Caco-2 (cell line): Measurements from ENCODE around the gene COL25A1. TPM values are rescaled to one million over a fixed set of nuclear protein-coding genes. Genes with fewer than 3 reads are reported as not detected.
"Not testable (repeated sequence)": the region's sequence is repeated elsewhere in the genome, so short reads cannot be mapped to it uniquely, and the experiment has no call there.

Experiments used
- BruUV-seq: library from RNA; stranded (reverse); fragments of 400-500 nt; replicated peaks from 2 replicates; lab custom pipeline; 2021; lab: Mats Ljungman, UMichigan
- CTCF ChIA-PET: fragments of 300-600 bp; sonication (Branson Sonifier 250); formaldehyde crosslinking; loops from one replicate; lab custom pipeline; 2022; ENCODE audit warnings: antibody characterized with exemption; lab: Charles Lee
- POLR2A ChIA-PET: fragments of 300-600 bp; sonication (Branson Sonifier 250); formaldehyde crosslinking; loops from one replicate; lab custom pipeline; 2022; ENCODE audit warnings: antibody characterized with exemption; lab: Charles Lee
- DNase-seq, 2 experiments: peaks; one replicate each; pipeline versions ENCODE4 v3.0.0 to v3.0.0-alpha.2; 2020 to 2022
- H3K27me3 ChIP-seq: replicated peaks from 2 replicates; pipeline ENCODE4 v1.6.0; 2011; ENCODE audit warnings: low read length; ENCODE audit not compliant: control insufficient read depth, insufficient read depth
- H3K36me3 ChIP-seq: 2 replicates; pipeline ENCODE4 v1.5.1; 2011; ENCODE audit warnings: low read length; ENCODE audit not compliant: control insufficient read depth, insufficient read depth
- H3K4me1 ChIP-seq: fragments of 250-450 bp; sonication (Bioruptor Pico); 2 replicates; pipeline ENCODE4 v1.5.1; 2020; ENCODE audit warnings: mild to moderate bottlenecking
- H3K4me3 ChIP-seq: 2 replicates; pipeline ENCODE4 v1.5.1; 2011; ENCODE audit warnings: low read depth, mild to moderate bottlenecking, control low read depth, low read length
- H3K9me3 ChIP-seq: fragments of 250-450 bp; sonication (Bioruptor Pico); 2 replicates; pipeline ENCODE4 v1.5.1; 2020; ENCODE audit warnings: mild to moderate bottlenecking, moderate library complexity
- H3K27ac Mint-ChIP-seq: one replicate; pipeline ENCODE4 v1.8.0; 2022; ENCODE audit warnings: mixed read lengths; ENCODE audit not compliant: unreplicated experiment
- H3K27me3 Mint-ChIP-seq: one replicate; pipeline ENCODE4 v1.8.0; 2022; ENCODE audit warnings: mixed read lengths; ENCODE audit not compliant: insufficient read depth, unreplicated experiment
- H3K36me3 Mint-ChIP-seq: one replicate; pipeline ENCODE4 v1.8.0; 2022; ENCODE audit warnings: mild to moderate bottlenecking, mixed read lengths; ENCODE audit not compliant: insufficient read depth, unreplicated experiment
- H3K4me1 Mint-ChIP-seq: one replicate; pipeline ENCODE4 v1.8.0; 2022; ENCODE audit warnings: low read depth, mixed read lengths; ENCODE audit not compliant: unreplicated experiment
- H3K4me3 Mint-ChIP-seq: one replicate; pipeline ENCODE4 v1.8.0; 2022; ENCODE audit warnings: mild to moderate bottlenecking, moderate library complexity, mixed read lengths; ENCODE audit not compliant: unreplicated experiment
- H3K9me3 Mint-ChIP-seq: one replicate; pipeline ENCODE4 v1.8.0; 2022; ENCODE audit warnings: mixed read lengths; ENCODE audit not compliant: unreplicated experiment
- CTCF ChIP-seq, 2 experiments: fragments of 200-600 bp in 1 of 2; IDR thresholded peaks; 1 replicate in 1 of 2; 2 replicates in 1 of 2; pipeline versions ENCODE4 v1.5.1 to v1.8.0; 2011 to 2022; ENCODE audit warnings: antibody characterized with exemption in 1 of 2, control low read depth in 1 of 2, inconsistent platforms in 1 of 2, low read depth in 1 of 2, low read length in 1 of 2, mild to moderate bottlenecking in 1 of 2, moderate library complexity in 1 of 2; ENCODE audit not compliant: insufficient read depth in 1 of 2, severe bottlenecking in 1 of 2, unreplicated experiment in 1 of 2
- intact Hi-C: fragments of 100-400 bp; cut with micrococcal nuclease; formaldehyde crosslinking; loops from one replicate; pipeline ENCODE4 v1.10.0; 2022; ENCODE audit not compliant: unreplicated experiment
- total RNA-seq: library from RNA; stranded (reverse); gene quantifications from 2 replicates; pipeline ENCODE4 v1.2.3, GENCODE V29; 2022

Gene COL25A1
- total RNA-seq, 1 experiment from 2014 or later, result not detected

- H3K4me3 ChIP-seq, result no peak overlapping the region
- H3K27me3 Mint-ChIP-seq, result peaks cover 10% of the 10 kb centered on the region
- no peaks in the 10 kb centered on the region for H3K9me3 Mint-ChIP-seq
- no peaks in the 10 kb centered on the region for H3K36me3 Mint-ChIP-seq
- ChIA-PET CTCF (no interaction called here), POLR2A (no interaction called here)
- no peaks in the 10 kb centered on the region for H3K36me3 ChIP-seq
- no peak overlapping the region for H3K4me3 Mint-ChIP-seq
- no peak for TF ChIP-seq CTCF (IDR thresholded peaks at IDR 0.05; ENCODE audit: insufficient read depth in 1 of 2, low read depth in 1 of 2, low read length in 1 of 2, severe bottlenecking in 1 of 2, unreplicated experiment in 1 of 2)
- no peaks in the 10 kb centered on the region for H3K9me3 ChIP-seq
- no peak overlapping the region for H3K27ac Mint-ChIP-seq
- DNase-seq, result no peak
- H3K27me3 ChIP-seq, result no peaks in the 10 kb centered on the region
- intact Hi-C loops, result no loop called here
- no peaks in the 10 kb centered on the region for H3K4me1 ChIP-seq
- no TSS peak for BruUV-seq
- H3K4me1 Mint-ChIP-seq, result no peaks in the 10 kb centered on the region
Observed at GRCh38 chr4:109003964-109004363, 298.5 kb downstream of the COL25A1 start.

DNA sequence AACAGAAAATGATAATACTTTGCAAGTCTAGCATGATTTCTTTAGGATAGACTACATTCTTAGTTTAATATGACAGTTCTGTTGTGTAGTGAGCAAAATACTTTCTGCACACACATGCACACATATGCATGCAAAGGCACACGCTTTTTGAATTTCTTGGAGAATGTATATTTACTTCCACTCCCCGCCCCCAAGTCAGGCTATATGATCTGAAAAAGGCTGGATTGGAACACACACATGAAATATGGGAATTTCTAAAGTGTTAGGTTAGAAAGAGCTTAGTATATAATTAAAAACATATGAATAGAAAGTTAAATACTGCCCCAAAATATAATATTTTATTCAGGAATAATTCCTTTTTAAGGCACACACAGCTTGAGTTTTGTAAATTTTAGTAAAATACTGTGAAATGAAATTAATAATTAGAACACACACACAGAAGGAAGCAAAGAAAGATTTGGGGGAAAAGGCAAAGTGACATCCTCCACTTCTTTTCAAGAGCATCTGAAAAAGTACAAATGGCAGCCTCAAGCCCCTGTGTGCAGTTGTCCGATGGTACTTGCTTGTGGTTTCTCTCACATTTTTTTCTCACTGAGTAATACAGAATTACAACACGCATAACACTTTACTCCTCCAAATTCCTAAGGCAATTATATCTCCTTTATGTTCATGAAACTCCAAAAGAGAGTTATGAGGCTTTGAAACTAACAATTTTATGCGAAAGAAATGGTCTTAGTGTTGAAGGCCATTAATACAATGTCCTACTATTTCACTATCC lies 310.7 kb downstream of the COL25A1 start:
- Mint-ChIP-seq H3K27me3 (peaks cover 4% of the 10 kb centered on the region), H3K4me3 (no peak overlapping the region), H3K27ac (no peak overlapping the region), H3K36me3 (no peaks in the 10 kb centered on the region), H3K9me3 (no peaks in the 10 kb centered on the region), H3K4me1 (no peaks in the 10 kb centered on the region)
- TF ChIP-seq CTCF (IDR thresholded peaks at IDR 0.05; ENCODE audit: insufficient read depth in 1 of 2, low read depth in 1 of 2, low read length in 1 of 2, severe bottlenecking in 1 of 2, unreplicated experiment in 1 of 2), result no peak
- no peak overlapping the region for H3K4me3 ChIP-seq
- H3K27me3 ChIP-seq, result no peaks in the 10 kb centered on the region
- no peaks in the 10 kb centered on the region for H3K4me1 ChIP-seq
- no peaks in the 10 kb centered on the region for H3K9me3 ChIP-seq
- no peak for DNase-seq
- CTCF ChIA-PET, result no interaction called here
- intact Hi-C loops, result no loop called here
- POLR2A ChIA-PET, result no interaction called here
- no TSS peak for BruUV-seq
- H3K36me3 ChIP-seq, result no peaks in the 10 kb centered on the region

GRCh38 chr4:108988464-108989195 lies 313.8 kb downstream of the COL25A1 start:
- no TSS peak for BruUV-seq
- ChIA-PET POLR2A (no interaction called here), CTCF (no interaction called here)

DNA sequence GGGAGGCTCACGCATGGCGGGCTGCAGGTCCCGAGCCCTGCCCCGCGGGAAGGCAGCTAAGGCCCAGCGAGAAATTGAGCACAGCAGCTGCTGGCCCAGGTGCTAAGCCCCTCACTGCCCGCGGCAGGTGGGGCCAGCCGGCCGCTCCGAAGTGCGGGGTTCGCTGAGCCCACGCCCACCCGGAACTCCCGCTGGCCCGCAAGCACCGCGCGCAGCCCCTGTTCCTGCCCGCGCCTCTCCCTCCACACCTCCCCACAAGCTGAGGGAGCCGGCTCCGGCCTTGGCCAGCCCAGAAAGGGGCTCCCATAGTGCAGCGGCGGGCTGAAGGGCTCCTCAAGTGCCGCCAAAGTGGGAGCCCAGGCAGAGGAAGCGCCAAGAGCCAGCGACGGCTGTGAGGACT lies 318.0 kb downstream of the COL25A1 start:
- H3K27me3 ChIP-seq, intact Hi-C loops, H3K27ac Mint-ChIP-seq, H3K36me3 ChIP-seq, H3K9me3 Mint-ChIP-seq, CTCF ChIA-PET, H3K9me3 ChIP-seq, H3K27me3 Mint-ChIP-seq, H3K4me1 Mint-ChIP-seq, H3K4me3 ChIP-seq, H3K4me3 Mint-ChIP-seq, POLR2A ChIA-PET, H3K36me3 Mint-ChIP-seq, DNase-seq, BruUV-seq, H3K4me1 ChIP-seq: not testable (repeated sequence)

More at GRCh38 chr4:108988464-108989195, 313.8 kb downstream of the COL25A1 start:
- no peak for DNase-seq
- no peak for TF ChIP-seq CTCF (IDR thresholded peaks at IDR 0.05; ENCODE audit: insufficient read depth in 1 of 2, low read depth in 1 of 2, low read length in 1 of 2, severe bottlenecking in 1 of 2, unreplicated experiment in 1 of 2)
- no peaks in the 10 kb centered on the region for H3K27me3 Mint-ChIP-seq
- H3K4me3 Mint-ChIP-seq, result no peak overlapping the region
- H3K9me3 Mint-ChIP-seq, result no peaks in the 10 kb centered on the region
- no peaks in the 10 kb centered on the region for H3K36me3 ChIP-seq
- no peak overlapping the region for H3K4me3 ChIP-seq
- H3K27ac Mint-ChIP-seq, result no peak overlapping the region
- H3K27me3 ChIP-seq, result no peaks in the 10 kb centered on the region
- no peaks in the 10 kb centered on the region for H3K9me3 ChIP-seq
- H3K36me3 Mint-ChIP-seq, result no peaks in the 10 kb centered on the region
- intact Hi-C loops, result no loop called here
- no peaks in the 10 kb centered on the region for H3K4me1 Mint-ChIP-seq
- H3K4me1 ChIP-seq, result no peaks in the 10 kb centered on the region
